Glutamatergic neuron (in vitro differentiated cells): ENCODE measurements around the gene RIPOR3. TPM values are rescaled to one million over a fixed set of nuclear protein-coding genes. Genes with fewer than 3 reads are reported as not detected.

Experiments
- DNase-seq: peaks from one replicate; pipeline ENCODE4 v3.0.0; 2022
- H3K27ac Mint-ChIP-seq: one replicate; pipeline ENCODE4 v1.8.0; 2020; ENCODE audit warnings: mild to moderate bottlenecking, mixed read lengths, inconsistent platforms; ENCODE audit not compliant: unreplicated experiment
- H3K27me3 Mint-ChIP-seq: one replicate; pipeline ENCODE4 v1.8.0; 2020; ENCODE audit warnings: mild to moderate bottlenecking, moderate library complexity, mixed read lengths, inconsistent platforms; ENCODE audit not compliant: unreplicated experiment
- H3K36me3 Mint-ChIP-seq: one replicate; pipeline ENCODE4 v1.8.0; 2020; ENCODE audit warnings: mild to moderate bottlenecking, mixed read lengths, inconsistent platforms; ENCODE audit not compliant: unreplicated experiment
- H3K4me1 Mint-ChIP-seq: one replicate; pipeline ENCODE4 v1.8.0; 2020; ENCODE audit warnings: mild to moderate bottlenecking, low read depth, mixed read lengths, inconsistent platforms; ENCODE audit not compliant: unreplicated experiment
- H3K4me3 Mint-ChIP-seq: one replicate; pipeline ENCODE4 v1.8.0; 2020; ENCODE audit warnings: mild to moderate bottlenecking, mixed read lengths, inconsistent platforms; ENCODE audit not compliant: unreplicated experiment
- H3K9me3 Mint-ChIP-seq: one replicate; pipeline ENCODE4 v1.8.0; 2020; ENCODE audit warnings: mild to moderate bottlenecking, moderate library complexity, mixed read lengths, inconsistent platforms; ENCODE audit not compliant: unreplicated experiment
- CTCF ChIP-seq: fragments of 200-600 bp; sonication (generic); IDR thresholded peaks from one replicate; pipeline ENCODE4 v1.5.0; 2021; ENCODE audit not compliant: partially characterized antibody, unreplicated experiment
- total RNA-seq: library from RNA; stranded (reverse); fragmentation: NEBNext Ultra II Directional; extraction: Animal tissue kit (Norgen Biotek cat#: 25700); gene quantifications from one replicate; pipeline ENCODE4 v1.2.1, GENCODE V29; 2021; ENCODE audit not compliant: unreplicated experiment

Gene RIPOR3
- total RNA-seq, 1 donor from 2014 or later: not detected

DNA sequence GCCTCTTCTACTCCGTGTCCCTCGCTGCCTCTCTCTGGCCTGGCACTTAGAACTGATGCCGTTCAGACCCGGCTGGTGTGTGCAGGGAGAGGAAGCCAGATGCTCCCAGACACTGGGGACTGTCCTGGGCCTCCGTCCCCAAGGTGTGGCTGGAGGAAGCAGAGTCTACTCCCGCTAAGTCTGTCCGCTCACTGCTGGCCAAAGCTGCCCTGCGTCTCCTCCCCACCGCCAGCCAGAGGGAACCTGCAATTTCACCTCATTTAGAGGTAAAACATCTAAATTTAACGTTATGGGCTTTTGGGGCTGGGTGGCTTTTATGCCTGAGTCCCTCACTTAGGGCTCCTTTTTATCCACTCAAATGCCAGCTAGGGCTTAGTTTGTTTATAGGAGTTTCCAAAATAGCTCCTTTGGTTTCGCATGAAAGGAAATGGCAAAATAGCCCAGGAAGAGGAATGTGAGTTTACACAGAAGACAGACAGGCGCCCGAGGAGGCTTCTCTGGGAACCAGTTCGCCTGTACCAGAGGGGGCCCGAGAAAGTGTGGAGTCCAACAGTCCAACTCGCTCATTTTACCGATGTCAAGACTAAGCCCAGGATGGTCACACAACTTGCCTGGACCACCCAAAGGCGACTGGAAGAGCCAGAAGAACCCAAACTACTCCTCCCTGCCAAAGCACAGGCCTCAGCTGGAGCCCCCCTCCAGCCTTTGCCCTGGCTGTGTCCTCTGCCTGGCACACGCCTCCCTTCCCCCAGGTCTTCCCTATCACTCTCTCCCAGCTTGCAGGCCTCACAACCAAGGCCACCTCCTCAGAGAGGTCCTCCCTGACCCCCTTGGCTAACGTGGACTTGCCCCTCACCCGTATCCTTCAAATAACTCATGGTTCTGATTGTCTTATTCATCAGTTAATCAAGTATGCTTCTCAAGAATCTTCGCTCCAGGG lies 54.5 kb downstream of the RIPOR3 start:
- Mint-ChIP-seq H3K36me3 (no peaks in the 10 kb centered on the region), H3K27me3 (peaks cover 12% of the 10 kb centered on the region), H3K4me3 (peak overlapping the region; percentile 13), H3K27ac (no peak overlapping the region), H3K4me1 (peaks cover 7% of the 10 kb centered on the region), H3K9me3 (peaks cover 11% of the 10 kb centered on the region)
- peak; percentile 39 for DNase-seq
- TF ChIP-seq CTCF: no peak

- Mint-ChIP-seq H3K27ac (no peak overlapping the region), H3K4me1 (peaks cover 7% of the 10 kb centered on the region), H3K4me3 (no peak overlapping the region), H3K9me3 (peaks cover 9% of the 10 kb centered on the region), H3K36me3 (no peaks in the 10 kb centered on the region), H3K27me3 (peaks cover 12% of the 10 kb centered on the region)
- peak; percentile 88 for TF ChIP-seq CTCF
- peak; percentile 86 for DNase-seq
These were observed 55.4 kb downstream of the RIPOR3 start for GRCh38 chr20:50635676-50636600.

GRCh38 chr20:50635014-50635557 lies 56.3 kb downstream of the RIPOR3 start:
- peaks cover 7% of the 10 kb centered on the region for H3K4me1 Mint-ChIP-seq
- H3K36me3 Mint-ChIP-seq: no peaks in the 10 kb centered on the region
- peaks cover 9% of the 10 kb centered on the region for H3K9me3 Mint-ChIP-seq
- no peak overlapping the region for H3K27ac Mint-ChIP-seq
- no peak for TF ChIP-seq CTCF
- peaks cover 13% of the 10 kb centered on the region for H3K27me3 Mint-ChIP-seq
- H3K4me3 Mint-ChIP-seq: no peak overlapping the region
- no peak for DNase-seq

- Mint-ChIP-seq H3K27ac (no peak overlapping the region), H3K4me1 (peaks cover 9% of the 10 kb centered on the region)
These were observed 57.2 kb downstream of the RIPOR3 start for GRCh38 chr20:50634191-50634590.

More at GRCh38 chr20:50634191-50634590, 57.2 kb downstream of the RIPOR3 start:
- Mint-ChIP-seq H3K36me3 (no peaks in the 10 kb centered on the region), H3K27me3 (peaks cover 13% of the 10 kb centered on the region), H3K9me3 (peaks cover 9% of the 10 kb centered on the region), H3K4me3 (no peak overlapping the region)
- no peak for TF ChIP-seq CTCF
- no peak for DNase-seq
